HG02885 (cell line): ENCODE measurements around the gene SULT4A1.
"Not testable (repeated sequence)": the region's sequence is repeated elsewhere in the genome, so short reads cannot be mapped to it uniquely, and the experiment has no call there.

Experiments used
- ATAC-seq: cut with Tn5 transposase; IDR thresholded peaks from one replicate; pipeline ENCODE4 v1.9.1; 2021; ENCODE audit warnings: mild to moderate bottlenecking; ENCODE audit not compliant: unreplicated experiment, poor library complexity

Gene SULT4A1, protein sequence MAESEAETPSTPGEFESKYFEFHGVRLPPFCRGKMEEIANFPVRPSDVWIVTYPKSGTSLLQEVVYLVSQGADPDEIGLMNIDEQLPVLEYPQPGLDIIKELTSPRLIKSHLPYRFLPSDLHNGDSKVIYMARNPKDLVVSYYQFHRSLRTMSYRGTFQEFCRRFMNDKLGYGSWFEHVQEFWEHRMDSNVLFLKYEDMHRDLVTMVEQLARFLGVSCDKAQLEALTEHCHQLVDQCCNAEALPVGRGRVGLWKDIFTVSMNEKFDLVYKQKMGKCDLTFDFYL

DNA sequence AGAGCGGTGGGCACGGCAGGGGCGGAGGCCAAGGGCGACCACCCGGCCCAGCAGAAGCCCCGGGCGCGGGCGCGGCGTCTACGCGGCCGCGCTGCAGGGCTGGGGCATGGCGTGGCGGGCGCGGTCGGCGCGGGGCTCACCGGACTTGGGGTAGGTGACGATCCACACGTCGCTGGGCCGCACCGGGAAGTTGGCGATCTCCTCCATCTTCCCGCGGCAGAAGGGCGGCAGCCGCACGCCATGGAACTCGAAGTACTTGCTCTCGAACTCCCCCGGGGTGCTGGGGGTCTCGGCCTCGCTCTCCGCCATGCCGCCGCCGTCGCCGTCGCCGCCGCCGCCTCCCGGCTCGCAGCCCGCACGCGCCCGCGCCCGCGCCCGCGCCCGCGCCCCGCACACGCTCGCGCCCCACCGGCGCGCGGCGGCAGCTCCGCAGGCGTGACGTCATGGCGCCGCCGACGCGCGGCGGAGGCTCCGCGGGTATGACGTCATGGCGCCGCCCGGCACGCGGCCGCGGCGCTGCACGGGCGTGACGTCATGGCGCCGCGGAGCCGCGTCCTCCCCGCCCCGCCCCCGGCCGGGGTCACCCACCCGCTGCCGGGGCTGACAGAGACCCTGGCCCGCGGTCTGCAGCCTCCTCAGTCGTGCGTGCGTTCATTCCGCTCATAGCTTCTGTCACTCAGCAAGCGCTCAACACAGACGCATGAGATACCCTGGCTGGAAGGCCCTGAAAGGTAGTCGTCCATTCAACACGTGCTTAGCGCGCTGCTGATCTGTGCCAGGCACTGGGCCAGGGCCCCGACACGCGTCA is at the start of gene SULT4A1:
SULT4A1 (minus strand) TSS at position 440 of the 808 bp plus-strand sequence; CDS start at position 309, 131 bp downstream.
- ATAC-seq = no peak

DNA sequence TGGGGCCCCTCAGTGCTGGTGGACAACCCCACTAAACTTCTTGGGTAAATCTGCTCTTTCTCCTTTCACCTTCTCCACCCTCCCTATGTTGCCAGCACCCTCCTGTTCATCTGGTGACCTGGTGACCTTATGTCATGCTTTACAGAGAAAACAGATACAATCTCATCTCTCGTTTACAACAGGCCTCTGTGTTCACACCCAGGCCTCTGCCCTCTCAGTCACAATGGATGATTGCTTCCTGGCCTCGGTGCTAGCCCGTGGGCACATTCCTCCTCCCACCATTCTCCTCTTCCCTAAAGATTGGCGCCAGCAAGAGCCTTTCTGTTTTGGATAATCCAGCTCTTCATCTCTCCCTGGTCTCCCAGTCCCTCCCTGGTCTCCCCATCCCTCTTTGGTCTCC is 49.0 kb upstream of the SULT4A1 start:
- no peak for ATAC-seq

DNA sequence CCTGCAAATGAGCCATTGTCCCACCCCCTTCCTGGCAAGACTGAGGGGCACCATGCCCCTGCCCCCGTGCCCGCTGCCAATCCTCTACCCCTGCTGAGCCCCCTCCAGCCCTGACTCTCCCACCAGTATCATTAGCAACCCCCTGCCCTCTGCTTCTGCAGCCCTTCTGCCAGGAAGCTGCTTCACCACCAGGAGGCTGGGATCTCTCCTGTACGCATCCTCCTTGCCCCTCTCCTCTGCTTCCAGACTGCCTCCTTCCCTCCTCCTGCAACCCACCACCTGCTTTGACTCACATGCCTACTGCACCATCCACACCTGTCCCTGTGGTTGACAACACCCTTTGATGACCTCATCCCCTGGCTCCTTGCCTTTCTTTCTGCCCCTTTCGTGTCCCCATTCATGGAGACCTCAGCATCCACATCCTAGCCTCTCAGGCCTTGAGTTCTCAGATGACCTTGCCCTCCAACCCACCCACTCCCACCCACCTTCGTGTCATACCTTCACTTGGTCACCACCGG is 47.9 kb upstream of the SULT4A1 start:
- ATAC-seq = no peak

DNA sequence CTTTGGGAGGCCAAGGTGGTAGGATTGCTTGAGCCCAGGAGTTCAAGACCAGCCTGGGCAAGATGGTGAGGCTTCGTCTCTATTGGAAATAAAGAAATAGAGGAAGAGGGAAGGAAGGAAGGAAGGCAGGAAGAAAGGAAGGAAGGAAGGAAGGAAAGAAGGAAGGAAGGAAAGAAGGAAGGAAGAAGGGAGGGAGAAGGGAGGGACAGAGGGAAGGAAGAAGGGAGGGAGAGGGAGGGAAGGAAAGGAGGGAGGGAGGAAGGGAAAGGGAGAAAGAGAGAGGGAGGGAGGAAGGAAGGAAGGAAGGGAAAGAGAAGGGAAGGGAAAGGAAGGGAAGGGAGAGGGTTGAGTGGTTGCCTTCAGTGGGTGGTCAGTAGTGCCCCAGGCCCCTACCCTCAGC is 47.4 kb upstream of the SULT4A1 start:
- ATAC-seq = no peak

DNA sequence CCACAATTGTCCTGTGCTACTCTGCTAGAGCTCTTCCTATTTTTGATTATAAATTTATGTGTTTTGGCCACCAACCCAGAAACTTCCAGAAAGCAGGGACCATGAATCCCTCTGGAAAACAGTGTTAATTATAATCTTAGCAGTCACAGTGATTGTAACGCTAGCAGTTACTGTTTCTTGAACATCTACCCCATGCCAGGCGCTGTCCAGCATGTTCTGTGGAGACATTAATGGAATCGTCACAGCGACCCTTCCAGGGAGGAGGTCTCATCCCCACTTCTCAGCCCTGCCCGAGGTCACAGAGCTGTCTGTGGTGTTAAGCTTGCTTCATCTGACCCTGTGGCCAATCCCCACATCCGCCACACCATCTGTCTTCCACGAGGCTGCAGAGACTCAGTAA is 43.4 kb upstream of the SULT4A1 start:
- ATAC-seq = no peak

DNA sequence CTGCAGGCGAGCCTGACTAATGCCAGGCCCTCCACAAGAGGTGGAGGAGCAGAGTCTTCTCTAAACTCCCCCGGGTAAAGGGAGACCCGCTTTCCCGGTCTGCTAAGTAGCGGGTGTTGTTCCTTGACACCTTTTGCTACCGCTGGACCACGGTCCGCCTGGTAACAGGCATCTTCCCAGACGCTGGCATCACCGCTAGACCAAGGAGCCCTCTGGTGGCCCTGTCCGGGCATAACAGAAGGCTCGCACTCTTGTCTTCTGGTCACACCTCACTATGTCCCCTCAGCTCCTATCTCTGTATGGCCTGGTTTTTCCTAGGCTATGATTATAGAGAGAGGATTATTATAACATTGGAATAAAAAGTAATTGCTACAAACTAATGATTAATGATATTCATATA is 42.1 kb upstream of the SULT4A1 start:
- ATAC-seq = not testable (repeated sequence)

DNA sequence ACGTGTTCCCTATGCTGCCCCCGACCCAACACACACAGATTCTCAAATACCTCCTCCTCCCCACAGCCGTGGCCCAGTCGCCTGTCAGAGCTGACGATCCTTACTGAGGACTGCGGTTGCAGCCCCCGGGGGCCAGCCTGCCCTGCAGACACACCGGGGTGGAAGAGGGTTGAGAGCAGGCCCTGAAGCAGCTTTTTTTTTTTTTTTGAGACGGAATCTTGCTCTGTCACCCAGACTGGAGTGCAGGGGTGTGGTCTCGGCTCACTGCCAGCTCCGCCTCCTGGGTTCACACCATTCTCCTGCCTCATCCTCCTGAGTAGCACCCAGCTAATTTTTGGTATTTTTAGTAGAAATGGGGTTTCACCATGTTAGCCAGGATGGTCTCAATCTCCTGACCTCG is 40.7 kb upstream of the SULT4A1 start:
- ATAC-seq = not testable (repeated sequence)

DNA sequence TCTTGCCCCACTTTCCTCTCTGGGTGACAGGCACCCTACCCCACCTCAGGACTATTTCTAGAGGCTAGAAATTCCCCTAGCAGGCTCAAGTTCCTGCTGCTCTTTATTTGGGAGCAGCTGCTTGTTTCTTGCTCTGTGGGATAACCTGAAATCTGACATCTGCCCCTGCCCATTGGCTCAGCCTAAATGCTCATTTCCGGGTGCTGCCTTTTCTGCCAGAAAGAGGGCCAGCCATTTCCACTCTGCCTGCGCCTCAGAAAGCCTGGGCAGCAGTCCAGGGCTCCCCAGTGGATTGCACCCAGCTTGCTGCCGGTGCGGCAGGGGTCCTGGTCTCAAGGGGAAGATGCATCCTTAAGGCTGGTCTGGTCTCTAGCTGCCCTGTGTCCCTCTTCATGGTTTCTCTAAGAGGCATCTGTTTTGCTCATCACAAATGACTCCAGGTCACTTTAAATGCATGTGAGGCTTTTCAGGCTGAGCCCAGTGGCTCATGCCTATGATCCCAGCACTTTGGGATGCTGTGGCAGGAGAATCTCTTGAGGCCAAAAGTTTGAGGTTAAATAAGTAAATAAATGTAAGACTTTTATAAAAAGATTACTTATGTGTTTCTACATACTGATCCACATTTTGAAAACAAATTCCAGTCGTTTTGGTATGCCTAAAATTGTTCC is 39.8 kb upstream of the SULT4A1 start:
- no peak for ATAC-seq

DNA sequence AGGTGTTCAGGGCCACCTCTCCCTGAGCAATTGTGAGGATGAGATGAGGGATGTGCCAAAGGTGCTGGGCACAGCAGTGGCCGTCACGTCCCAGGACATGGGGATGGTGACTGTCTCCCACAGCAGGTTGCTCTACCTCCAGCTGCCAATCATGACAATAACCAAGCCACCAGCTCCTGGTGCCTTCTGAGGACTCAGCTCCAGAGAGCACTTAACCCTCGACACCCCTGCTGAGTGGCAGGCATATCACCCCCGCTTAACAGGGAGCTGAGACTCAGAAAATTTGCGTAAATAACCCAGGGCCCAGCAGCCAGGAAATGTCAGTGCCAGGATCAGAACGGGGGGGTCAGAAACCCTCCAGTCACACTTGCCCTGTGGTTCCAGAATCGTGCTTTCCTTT is 37.9 kb upstream of the SULT4A1 start:
- no peak for ATAC-seq

DNA sequence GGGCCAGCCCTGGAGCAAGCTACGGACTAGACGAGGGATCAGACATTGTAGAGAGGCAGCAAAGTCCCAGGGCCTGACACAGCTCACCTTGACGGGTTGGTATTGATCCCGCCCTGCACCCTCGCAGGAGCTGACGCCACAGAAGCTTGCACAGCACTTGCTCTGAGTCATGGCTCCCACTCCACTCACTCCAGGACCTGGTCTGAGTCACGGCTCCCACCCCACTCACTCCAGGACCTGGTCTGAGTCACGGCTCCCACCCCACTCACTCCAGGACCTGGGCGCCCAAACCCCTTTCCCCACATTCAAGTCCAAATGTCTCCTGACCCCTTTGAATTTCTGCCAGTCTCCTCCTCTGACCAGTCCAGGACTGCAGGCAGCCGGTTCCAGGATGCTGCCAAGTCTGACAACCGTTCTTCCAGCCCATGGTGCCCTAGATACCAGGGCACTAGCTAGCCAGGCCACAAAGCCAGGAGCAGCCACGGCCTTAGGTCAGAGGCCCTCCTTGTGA is 35.5 kb upstream of the SULT4A1 start:
- no peak for ATAC-seq

DNA sequence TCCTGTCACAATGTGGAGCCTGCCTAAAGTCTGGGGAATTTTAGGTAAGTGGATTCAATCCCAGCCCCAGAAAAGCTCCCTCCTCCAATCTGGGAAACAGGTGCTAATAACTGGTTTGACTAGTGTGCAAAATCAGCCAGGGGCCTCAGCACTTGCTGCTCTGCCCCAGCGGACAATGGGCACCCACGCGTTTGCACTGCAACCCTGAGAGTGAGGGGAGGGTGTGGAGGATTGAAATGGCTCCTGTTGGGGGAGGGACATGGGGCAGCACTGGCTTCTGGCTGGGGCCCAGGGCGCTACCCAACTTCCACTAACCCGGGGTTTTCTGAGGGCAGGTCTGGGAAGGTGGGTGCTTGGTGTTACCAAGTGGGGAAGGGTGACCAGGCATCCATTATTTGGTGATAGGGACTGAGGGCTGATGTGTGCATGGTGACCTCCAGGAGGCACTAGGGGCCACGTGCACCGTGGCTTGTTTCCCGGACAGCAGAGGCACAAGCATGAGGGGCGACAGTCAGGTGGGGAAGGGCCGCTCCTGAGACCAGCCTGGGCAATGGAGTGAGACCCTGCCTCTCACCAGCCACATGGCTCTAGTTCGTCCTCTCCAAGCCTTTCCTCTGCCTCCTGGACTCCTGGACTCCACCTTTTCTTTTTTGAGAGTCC is 33.8 kb upstream of the SULT4A1 start:
- ATAC-seq = no peak

DNA sequence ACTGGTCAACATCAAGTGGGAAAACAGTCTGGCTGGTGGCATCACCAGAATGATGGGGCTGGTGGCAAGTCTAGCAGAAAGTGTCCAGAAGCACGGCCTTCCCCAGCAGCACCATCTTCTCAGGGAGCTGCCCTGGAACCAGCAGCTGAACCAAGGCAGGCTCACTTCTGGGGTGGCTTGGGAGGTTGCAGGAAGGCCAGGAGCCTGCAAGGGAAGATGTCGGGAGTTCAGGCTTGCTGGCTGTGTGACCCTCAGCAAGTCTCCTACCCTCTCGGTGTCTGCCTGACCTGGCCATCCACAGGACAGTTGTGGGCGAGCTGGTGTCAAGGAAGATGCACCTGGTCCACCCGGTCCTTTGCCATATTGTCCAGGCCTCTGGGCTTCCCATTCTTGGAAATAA is 31.8 kb upstream of the SULT4A1 start:
- no peak for ATAC-seq

DNA sequence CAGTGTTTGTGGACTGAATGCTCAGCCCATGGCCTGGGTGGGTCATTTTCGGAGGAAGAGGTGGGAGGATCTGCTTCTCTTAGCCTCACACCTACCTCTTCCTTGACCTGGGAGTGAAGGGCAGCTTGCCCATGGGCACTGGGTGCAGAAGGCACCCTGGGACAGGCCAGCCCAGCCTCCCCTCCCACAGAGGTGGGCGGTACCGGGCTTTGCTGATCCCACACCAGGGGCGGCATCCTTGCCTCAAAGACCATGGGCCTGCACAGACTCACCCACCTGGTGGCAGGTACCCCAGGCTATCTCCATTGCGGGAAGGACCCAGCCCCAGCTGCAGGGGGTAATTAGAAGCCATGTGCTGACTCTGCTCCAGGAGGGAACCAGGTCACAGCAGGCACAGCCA is 31.0 kb upstream of the SULT4A1 start:
- ATAC-seq = no peak

DNA sequence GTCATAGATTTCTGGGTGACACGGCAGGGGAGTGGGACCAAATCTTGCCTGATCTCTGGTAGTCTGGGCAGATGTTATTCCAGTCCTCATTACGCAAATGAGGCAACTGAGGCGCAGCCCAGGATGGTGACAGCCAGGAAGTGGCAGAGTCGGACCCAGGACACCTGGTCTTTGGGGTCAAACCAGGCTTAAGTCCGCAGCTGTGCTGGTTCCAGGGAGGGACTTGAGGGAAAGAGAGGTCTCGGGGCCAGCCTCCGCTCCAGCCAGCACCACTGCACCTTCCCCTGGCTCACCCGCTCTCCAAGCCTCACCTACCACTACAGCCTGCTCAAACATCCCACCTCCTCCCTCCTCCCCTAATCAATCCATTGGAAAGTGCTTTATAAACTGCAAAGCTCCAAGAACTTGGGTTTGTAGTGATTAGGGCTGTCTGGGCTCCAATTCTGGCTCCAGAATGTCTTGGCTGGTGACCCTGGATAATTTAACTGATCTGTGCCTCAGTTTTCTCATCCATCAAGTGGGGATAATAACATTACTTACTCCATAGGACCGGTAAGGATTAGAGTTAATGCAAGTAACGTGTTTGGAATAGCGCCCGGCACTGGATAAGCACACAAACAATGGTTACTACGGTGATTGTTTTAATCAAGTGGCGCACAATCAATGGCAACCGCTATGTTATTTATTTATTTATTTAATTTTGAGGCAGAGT is 30.0 kb upstream of the SULT4A1 start:
- no peak for ATAC-seq

DNA sequence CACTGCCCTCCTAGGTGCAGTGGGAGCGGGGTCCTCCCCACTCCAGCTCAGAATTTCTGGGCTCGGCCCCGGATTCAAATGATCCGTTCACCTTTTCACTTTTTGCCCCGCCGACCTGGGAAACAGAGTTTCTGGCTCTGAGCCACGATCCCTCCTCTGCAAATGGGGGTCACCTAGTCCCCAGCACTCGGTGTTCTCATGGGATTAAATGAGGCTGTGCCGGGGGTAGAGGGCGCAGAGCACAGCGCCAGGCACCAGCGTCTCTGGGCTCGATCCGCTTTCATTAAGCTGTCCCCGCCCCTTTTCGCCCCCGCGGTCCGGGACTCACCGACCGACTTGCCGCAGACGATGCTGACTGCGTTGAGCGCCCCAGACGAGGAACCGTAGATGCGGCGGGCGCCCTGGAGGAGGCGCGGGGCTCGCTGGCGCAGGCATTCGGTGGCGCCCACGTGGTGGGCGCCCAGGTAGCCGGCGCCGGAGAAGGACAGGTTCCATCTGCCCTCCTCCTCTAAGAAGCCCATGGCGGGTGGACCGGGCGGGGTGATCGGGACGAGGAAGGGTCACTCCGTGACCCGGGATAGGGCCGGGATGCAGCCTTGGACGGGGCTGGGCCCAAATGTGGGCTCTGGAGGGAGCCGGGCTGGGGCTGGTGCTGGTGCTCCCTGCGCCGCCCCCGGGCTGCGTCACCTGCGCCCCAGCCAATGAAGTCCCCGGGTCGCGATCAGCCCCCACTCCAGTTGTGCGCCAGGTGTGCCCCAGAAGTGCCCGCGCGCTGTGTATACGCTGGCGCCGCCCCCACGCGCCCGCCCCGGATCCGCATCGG is 29.3 kb upstream of the SULT4A1 start, which contains the start of gene PNPLA5:
PNPLA5 (minus strand) TSS at position 654 of the 823 bp plus-strand sequence; CDS start at position 521, 133 bp downstream.
- no peak for ATAC-seq

DNA sequence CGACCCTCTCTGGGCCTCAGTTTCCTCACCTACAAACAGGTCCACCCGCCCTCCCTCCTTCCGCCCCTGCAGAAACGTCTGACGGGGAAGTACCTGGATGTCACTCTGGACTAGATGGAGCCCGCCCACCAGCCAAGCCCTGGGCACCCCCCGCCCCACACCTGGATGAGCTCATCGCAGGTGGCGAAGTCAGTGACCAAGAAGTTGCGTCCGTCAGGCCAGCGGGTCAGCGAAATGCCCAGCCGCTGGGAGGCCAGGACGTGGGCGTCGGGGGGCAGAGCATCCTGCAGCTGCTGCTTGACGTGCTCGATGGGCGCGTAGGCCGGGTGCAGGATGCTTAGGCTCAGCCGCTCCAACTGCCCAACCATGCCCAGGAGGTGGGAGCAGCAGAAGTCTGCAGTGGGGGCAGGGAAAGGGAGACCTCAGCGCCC is 28.6 kb upstream of the SULT4A1 start:
- no peak for ATAC-seq

DNA sequence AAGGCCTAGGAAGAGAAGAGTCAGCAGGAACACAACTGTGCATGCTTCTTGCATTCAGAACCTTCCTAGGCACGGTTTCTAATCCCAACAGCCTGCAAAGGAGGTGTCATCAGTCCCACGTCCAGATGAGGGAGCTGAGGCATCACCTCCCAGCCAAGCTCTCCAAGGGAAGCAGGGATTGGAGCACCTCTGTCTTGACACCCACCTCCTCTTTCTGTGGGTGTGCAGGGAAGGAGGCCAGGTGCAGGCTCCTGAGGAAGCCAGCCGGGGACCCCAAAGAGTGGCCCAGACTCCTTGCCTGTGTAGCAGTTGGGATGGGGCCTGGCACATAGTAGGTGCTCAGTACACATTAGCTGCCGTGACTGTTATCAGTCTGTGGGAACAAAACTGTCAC is 27.5 kb upstream of the SULT4A1 start:
- ATAC-seq = no peak

DNA sequence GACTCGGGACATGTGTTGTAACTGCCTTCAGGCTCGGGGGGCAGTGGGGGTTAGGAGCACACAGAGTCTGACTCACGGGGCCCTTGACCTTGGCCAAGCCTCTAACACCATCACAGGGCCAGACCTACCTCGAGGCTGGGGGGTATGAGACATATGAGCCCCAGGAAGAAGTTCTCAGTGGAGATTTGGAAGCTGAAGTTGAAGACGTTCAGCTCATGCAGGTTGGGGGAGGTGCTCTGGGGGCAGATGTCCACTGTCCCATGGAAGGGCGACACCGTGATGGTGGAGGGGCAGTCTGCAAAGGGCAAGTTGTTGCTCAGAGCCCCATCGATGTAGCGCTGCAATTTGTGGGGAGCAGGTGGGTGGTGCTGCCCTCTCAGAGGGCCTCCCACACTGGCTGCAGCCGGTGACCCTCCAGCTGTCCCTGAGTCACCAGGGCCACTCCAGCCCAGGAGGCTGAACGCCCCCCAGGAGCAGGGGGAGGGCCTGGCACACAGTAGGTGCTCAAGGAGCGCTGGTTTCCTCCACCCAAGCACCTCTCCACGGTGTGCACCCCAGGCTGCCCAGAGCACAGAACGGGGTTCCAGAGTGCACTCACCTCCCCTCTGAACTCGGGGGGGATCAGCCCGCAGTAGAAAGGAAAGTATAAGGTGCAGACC is 27.0 kb upstream of the SULT4A1 start:
- ATAC-seq = no peak
